ENCODE results near the gene MAP3K21.
A peak's percentile ranks its signal among the peaks of the same experiment; 100 is the strongest.

The MAP3K21 gene

DNA sequence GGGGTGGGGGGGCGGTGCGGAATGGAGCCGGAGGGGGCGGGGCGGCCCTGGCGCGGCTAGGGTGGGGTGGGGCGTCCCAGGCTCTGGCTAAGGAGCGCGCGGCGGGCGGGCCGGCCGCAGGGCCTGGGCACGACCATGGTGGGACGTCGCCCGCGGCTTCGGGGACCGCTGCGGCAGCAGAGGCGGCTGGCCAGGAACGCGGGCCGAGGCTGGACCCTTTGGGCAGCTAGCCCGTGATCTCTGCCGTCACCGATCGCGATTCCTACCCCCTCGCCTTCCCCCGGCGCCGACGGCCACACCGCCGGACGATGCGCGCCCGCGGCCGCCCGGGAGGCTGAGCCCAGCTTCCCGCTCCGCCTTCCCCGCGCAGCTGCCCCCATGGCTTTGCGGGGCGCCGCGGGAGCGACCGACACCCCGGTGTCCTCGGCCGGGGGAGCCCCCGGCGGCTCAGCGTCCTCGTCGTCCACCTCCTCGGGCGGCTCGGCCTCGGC, at the start of gene MAP3K21:
MAP3K21 (plus strand) TSS at position 74 of the 491 bp plus-strand sequence; CDS start at position 379, 305 bp downstream.
- DNase-seq, result no peak

GRCh38 chr1:233278631-233279030, 48.9 kb upstream of the MAP3K21 start:
- DNase-seq, result no peak

DNA sequence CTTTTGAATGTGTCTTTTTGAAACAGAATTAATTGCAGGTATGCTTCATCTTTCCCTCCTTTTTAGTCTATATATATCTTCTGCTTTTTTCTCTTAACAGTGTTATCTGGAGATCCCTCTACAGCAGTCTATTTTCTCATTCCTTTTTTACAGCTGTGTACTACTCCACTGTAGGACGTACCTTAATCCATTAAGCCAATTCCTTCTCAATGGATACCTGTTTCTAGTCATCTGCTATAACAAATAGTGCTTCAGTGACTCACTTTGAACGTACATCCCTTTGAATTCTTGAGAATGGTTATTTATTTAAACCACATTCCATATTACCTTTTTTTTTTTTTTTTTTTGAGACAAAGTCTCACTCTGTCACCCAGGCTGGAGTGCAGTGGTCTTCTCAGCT, 47.6 kb upstream of the MAP3K21 start:
- DNase-seq, result no peak

DNA sequence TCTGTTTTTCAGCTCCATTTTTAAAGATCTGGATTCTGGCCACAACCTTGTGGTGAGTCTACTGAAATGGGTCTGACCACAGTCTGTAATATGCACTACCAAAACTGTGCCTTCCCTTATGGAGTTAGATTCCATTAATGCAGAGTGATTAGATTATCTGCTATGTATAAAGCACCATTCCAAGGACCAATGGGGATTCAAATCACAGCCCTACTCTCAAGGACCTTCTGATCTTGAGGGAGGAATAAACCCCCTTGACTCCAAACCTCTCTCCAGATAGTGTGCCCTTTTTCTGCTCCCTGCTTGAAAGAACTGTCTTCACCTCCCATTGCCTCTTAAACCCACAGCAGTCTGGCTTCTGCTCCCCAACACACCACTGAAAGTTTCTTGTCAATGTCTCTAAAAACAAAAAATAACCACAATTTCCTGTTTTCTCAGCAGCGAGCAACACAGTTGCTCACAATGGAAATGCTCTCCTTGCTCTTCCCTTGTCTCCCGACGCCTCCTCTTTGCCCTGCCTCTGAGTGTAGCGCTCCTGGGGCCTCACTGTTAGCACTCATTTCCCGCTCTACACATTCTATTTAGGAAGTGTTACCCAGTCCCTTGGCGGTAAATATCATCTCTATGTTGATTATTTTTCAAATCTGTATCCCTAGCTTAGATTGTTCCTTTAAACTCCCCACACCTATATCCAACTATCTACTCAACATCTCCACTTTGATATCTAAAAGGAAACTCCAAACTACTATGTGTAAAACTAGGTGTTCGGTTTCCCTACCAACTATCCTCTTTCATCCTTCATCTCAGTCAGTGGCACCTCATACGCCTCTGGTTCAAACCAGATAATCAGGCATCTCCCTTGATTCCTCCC, 45.6 kb upstream of the MAP3K21 start:
- no peak for DNase-seq

- no peak for DNase-seq
Measured at GRCh38 chr1:233282582-233282886, 45.0 kb upstream of the MAP3K21 start.

GRCh38 chr1:233289676-233290075, 37.8 kb upstream of the MAP3K21 start:
- no peak for DNase-seq

DNA sequence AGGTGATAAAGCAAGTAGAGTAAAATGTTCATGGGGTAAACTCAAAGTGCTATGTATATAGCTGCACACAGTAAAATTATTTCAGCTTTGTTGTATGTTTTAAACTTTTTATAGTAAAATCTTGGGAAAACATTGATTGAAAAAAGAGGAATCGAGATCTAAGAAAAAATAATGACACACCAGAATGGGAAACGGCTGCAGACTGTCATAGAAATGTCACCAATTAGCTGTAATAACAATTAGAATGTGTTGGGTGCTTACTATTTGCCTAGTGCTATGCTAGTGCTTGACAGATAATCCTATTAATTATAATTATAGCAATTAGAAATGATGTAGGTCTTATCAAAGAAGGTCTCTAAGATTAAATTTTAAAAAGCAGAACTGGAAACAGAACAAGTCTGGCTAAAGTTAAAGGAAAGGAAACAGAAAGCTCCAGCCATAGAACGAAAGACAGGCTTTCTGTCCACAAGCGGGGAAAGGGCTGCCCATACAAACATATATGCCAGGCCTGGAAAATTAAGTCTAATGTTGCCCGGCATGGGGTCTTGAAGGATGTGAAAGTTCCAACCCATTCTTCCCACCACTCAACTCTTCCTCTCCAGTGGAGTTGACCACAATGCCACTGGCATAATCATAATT, 37.0 kb upstream of the MAP3K21 start:
- DNase-seq, result no peak

- no peak for DNase-seq
Measured at GRCh38 chr1:233293556-233294446, 33.7 kb upstream of the MAP3K21 start.

DNA sequence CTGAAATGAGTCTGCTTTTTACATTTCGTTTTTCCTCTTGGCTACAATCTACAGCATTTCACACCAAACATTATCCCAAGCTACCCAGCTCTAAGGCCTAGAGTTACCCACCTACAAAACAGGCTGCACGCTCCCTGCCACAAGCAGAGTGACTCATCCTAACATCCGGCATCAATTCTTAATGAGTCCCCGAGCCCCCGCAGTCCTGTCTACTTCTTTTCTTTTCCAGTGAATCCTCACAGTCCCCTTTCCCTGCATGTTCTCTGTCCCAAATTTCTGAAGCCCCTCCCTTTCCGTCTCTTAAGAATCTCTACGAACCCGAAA, 32.6 kb upstream of the MAP3K21 start:
- no peak for DNase-seq

- peak; percentile 48 for DNase-seq
Measured at GRCh38 chr1:233295237-233295974, 32.1 kb upstream of the MAP3K21 start, which contains the start of gene PCNX2. TSS of gene PCNX2 (minus strand) at chr1:233295725. CDS start at chr1:233295478, 247 bp downstream.

- no peak for DNase-seq
Measured at GRCh38 chr1:233295975-233296322, 31.6 kb upstream of the MAP3K21 start.

DNA sequence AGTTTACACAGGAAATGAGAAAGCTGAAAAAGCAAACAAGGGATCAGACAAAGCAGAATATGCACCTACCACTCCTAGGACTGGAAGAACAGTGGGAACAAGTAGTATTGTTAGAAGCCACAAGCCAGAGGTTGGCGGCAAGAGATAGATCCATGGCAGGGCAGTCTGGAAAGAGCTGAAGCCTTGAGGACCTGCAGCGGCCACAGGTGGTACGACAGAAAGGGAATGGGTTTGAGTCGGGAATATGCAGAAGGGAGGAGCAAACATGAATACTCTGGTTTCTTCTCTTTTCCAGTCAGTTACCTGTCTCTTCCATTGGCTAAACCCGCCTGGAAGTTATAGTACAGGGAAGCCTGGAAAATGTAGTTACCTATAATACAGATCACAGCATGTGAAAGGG, 28.1 kb upstream of the MAP3K21 start:
- DNase-seq, result no peak

GRCh38 chr1:233300326-233300725, 27.2 kb upstream of the MAP3K21 start:
- DNase-seq, result no peak

DNA sequence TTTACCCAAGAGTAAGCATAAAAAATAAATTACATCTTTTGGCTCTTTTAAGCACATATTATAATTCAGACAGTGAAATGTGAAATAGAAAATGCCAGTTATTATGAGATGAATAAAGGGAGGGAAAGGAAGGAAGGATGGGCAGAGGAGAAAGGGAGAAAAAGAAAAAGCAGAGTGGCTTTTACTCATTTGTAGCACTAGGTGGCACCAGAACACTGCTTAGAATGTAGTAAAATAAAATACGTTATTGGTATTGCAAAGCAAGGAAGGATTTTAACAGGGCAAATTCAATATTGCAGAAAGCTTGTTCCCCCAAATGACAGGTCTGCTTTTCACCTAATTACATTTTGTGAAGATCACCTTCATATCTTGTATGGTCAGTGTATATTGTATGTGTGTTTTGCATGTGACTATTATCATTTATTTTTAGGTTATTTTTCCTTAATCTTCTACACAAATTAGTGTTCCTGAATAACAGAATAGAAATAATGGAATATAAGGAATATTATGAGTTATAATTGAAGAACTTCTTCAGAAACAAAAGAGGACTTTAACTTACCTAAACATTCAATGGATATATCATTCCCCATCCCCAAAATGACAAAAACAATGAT, 22.9 kb upstream of the MAP3K21 start:
- DNase-seq, result no peak

DNA sequence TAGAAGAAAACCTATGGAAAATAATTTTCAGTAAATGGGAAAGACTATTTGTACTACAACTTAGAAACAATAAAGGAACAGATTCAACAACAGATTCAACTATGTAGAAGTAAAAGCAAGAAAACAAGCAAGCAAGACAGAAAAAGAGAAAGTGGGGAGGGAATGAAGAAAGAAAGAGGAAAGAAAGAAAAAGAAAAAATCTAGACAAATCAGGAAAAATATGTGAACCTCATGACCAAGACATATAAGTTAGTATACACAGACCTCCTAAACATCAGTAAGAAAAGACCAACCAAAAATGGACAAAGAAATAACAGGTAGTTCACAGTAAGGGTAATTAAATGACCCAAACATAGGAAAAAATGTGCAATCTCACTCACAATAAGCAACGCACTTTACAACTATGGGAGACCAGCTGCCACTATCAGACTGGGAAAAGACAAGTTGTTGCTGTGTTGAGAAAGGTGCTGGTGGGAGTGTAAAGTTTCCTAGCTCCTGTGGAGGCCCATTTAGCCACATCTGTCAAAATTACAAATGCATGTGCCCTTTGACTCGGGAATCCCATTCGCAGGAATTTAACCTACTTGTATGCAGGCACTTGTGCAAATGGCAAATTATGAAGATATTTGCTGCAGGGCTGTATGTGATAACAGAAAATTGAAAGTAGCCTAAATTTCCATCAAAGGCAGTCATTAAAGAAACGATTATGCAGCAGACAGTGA, 13.9 kb upstream of the MAP3K21 start:
- no peak for DNase-seq

- no peak for DNase-seq
Measured at GRCh38 chr1:233315718-233316301, 11.7 kb upstream of the MAP3K21 start.

DNA sequence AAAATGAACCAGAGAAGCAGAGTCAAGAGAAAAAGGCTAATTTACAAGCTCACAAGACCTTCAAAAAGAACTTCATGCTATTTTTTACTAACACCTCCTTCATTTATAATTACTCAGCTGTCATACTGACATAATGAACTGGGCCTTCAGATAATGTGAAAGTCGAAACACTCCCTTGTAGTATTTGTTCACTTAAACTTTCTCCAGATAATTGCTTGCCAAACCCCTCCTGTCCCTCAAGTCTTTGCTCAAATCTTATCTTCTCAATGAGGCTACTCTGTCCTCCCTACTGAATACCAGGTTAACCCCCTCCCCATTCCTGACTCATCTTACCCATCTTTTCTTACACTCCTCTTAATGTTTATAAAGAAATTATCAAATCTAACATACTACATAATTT, 11.1 kb upstream of the MAP3K21 start:
- no peak for DNase-seq

DNA sequence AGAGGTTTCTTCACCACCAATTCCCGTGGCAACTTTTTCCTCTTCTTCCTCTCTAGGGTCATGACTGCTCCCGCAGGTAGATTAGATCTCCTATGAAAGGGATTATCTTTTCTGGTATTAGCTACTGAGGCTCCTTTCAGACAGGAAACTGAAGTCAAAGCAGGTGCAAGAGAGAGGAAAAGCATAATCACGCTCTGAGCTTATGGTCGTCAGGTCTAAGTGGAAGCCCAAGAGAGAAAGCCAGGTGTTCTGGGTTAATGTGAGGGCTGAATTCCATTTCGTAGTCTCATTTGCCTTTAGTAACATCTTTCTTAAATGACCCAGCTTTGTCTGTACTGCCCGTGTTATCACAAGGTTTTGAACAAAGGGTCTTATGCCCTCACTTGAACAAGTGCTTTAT, 8.3 kb upstream of the MAP3K21 start:
- DNase-seq, result no peak

GRCh38 chr1:233320023-233320422, 7.5 kb upstream of the MAP3K21 start:
- DNase-seq, result no peak

DNA sequence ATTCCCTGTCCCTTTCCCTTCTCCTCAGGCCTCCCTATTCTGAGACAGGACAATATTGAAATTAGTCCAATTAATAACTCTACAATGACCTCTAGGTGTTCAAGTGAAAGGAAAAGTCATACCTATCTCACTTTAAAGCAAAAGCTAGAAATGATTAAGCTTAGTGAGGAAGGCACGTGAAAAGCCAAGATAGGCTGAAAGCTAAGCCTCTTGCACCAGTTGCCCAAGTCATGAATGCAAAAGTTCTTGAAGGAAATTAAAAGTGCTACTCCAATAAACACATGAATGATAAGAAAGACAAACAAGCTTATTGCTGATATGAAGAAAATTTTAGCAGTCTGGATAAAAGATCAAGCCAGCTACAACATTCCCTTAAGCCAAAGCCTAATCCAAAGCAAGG, 3.8 kb upstream of the MAP3K21 start:
- DNase-seq, result no peak

GRCh38 chr1:233326319-233326718, 1.2 kb upstream of the MAP3K21 start:
- no peak for DNase-seq

All from NCI-H1048 (cell line).